Fibroblast of lung (primary cell): ENCODE measurements around the gene RRAGD.

Experiments
- CTCF ChIP-seq, 2 donors: IDR thresholded peaks in 1 of 2; conservative IDR thresholded peaks in 1 of 2; 1 replicate in 1 of 2; 2 replicates in 1 of 2; pipeline ENCODE4 v1.5.1; 2011 to 2012; ENCODE audit warnings: low read length in 2 of 2, control low read depth in 1 of 2, inconsistent platforms in 1 of 2, low read depth in 1 of 2, mild to moderate bottlenecking in 1 of 2
- EZH2 ChIP-seq: IDR thresholded peaks from 2 replicates; pipeline ENCODE4 v1.5.1; 2012; ENCODE audit warnings: low read length, control low read depth, mild to moderate bottlenecking; ENCODE audit errors: missing control alignments

GRCh38 chr6:89324304-89324703, 87.8 kb downstream of the RRAGD start:
- no peak for TF ChIP-seq CTCF (conservative IDR thresholded peaks at IDR 0.05 in 1 of 2, IDR thresholded peaks at IDR 0.05 in 1 of 2; ENCODE audit: low read depth in 1 of 2, low read length in 2 of 2)
- TF ChIP-seq EZH2: no peak
